Astrocyte of the spinal cord (primary cell): Measurements from ENCODE around the gene ATRN.

Experiments
- DNase-seq: peaks from one replicate; pipeline ENCODE4 v3.0.0; 2011; ENCODE audit warnings: low read depth, low spot score
- H3K4me3 ChIP-seq: 2 replicates; pipeline ENCODE4 v1.5.1; 2011; ENCODE audit warnings: low read depth, mild to moderate bottlenecking, low read length, moderate library complexity
- CTCF ChIP-seq: IDR thresholded peaks from 2 replicates; pipeline ENCODE4 v1.5.1; 2012; ENCODE audit warnings: low read depth, mild to moderate bottlenecking, low read length, inconsistent platforms
- in situ Hi-C: cut with HindIII; loops from 2 replicates; pipeline ENCODE4 v1.10.0; 2017; ENCODE audit warnings: low sequenced_read_pairs

ATRN gene

GRCh38 chr20:3452136-3452535 lies 18.7 kb upstream of the ATRN start:
- no peak for DNase-seq
- in situ Hi-C loops = no loop called here
- no peak overlapping the region for H3K4me3 ChIP-seq
- TF ChIP-seq CTCF = no peak

- DNase-seq = no peak
- H3K4me3 ChIP-seq = no peak overlapping the region
- TF ChIP-seq CTCF = no peak
- in situ Hi-C loops = no loop called here
Measured at GRCh38 chr20:3452690-3453089, 18.1 kb upstream of the ATRN start.

GRCh38 chr20:3454831-3455230 lies 16.0 kb upstream of the ATRN start:
- in situ Hi-C loops = no loop called here
- no peak for DNase-seq
- no peak overlapping the region for H3K4me3 ChIP-seq
- no peak for TF ChIP-seq CTCF

- TF ChIP-seq CTCF = no peak
- DNase-seq = no peak
- H3K4me3 ChIP-seq = no peak overlapping the region
- in situ Hi-C loops = no loop called here
Measured at GRCh38 chr20:3456648-3457047, 14.2 kb upstream of the ATRN start.

- TF ChIP-seq CTCF = no peak
- no peak for DNase-seq
- no peak overlapping the region for H3K4me3 ChIP-seq
- in situ Hi-C loops = no loop called here
Measured at GRCh38 chr20:3459881-3460307, 10.9 kb upstream of the ATRN start.

GRCh38 chr20:3461211-3461771 lies 9.5 kb upstream of the ATRN start:
- TF ChIP-seq CTCF = no peak
- in situ Hi-C loops = no loop called here
- H3K4me3 ChIP-seq = no peak overlapping the region
- peak; percentile 25 for DNase-seq
